ENCODE measurements around the gene ACSS1. TPM values are rescaled to one million over a fixed set of nuclear protein-coding genes. Genes with fewer than 3 reads are reported as not detected.
"Not testable (repeated sequence)": the region's sequence is repeated elsewhere in the genome, so short reads cannot be mapped to it uniquely, and the experiment has no call there.

Gene ACSS1
- polyA plus RNA-seq, 1 experiment: 1.1 TPM

- ChIA-PET CTCF (no interaction called here), POLR2A (no interaction called here)
- H3K9me3 ChIP-seq (ENCODE audit: control insufficient read depth, insufficient read depth, low read length): no peaks in the 10 kb centered on the region
- no peak overlapping the region for H3K4me3 ChIP-seq (ENCODE audit: low read depth, low read length)
- no peak for TF ChIP-seq CTCF (IDR thresholded peaks at IDR 0.05; ENCODE audit: low read depth, low read length)
- H3K27me3 ChIP-seq (ENCODE audit: control insufficient read depth, insufficient read depth, low read length): peaks cover 5% of the 10 kb centered on the region
- no peak overlapping the region for H3K27ac ChIP-seq (ENCODE audit: low read depth, low read length)
- no peak for DNase-seq (ENCODE audit: low read depth, low spot score)
These were observed 52.3 kb downstream of the ACSS1 start for GRCh38 chr20:25005661-25006060.

- Histone ChIP-seq H3K4me3 (ENCODE audit: low read depth, low read length) (no peak overlapping the region), H3K27ac (ENCODE audit: low read depth, low read length) (no peak overlapping the region), H3K27me3 (ENCODE audit: control insufficient read depth, insufficient read depth, low read length) (peaks cover 4% of the 10 kb centered on the region), H3K9me3 (ENCODE audit: control insufficient read depth, insufficient read depth, low read length) (no peaks in the 10 kb centered on the region)
- TF ChIP-seq CTCF (IDR thresholded peaks at IDR 0.05; ENCODE audit: low read depth, low read length): no peak
- CTCF ChIA-PET: interaction anchor here (1.5 kb wide), 1 partner anchor 11 kb away, joined by 5 read pairs; no protein-coding TSS in a partner anchor
- DNase-seq (ENCODE audit: low read depth, low spot score): no peak
- POLR2A ChIA-PET: interaction anchor here (0.7 kb wide), 1 partner anchor 41 kb away, joined by 4 read pairs; no protein-coding TSS in a partner anchor
These were observed 52.7 kb downstream of the ACSS1 start for GRCh38 chr20:25005220-25005619.

- TF ChIP-seq CTCF (IDR thresholded peaks at IDR 0.05; ENCODE audit: low read depth, low read length): no peak
- H3K4me3 ChIP-seq (ENCODE audit: low read depth, low read length): no peak overlapping the region
- ChIA-PET POLR2A (no interaction called here), CTCF (no interaction called here)
- no peak for DNase-seq (ENCODE audit: low read depth, low spot score)
- H3K27ac ChIP-seq (ENCODE audit: low read depth, low read length): no peak overlapping the region
- peaks cover 9% of the 10 kb centered on the region for H3K27me3 ChIP-seq (ENCODE audit: control insufficient read depth, insufficient read depth, low read length)
- H3K9me3 ChIP-seq (ENCODE audit: control insufficient read depth, insufficient read depth, low read length): no peaks in the 10 kb centered on the region
These were observed 54.9 kb downstream of the ACSS1 start for GRCh38 chr20:25003002-25003401.

GRCh38 chr20:25001323-25001722, 56.6 kb downstream of the ACSS1 start:
- H3K27ac ChIP-seq (ENCODE audit: low read depth, low read length); H3K4me3 ChIP-seq (ENCODE audit: low read depth, low read length); DNase-seq (ENCODE audit: low read depth, low spot score); H3K9me3 ChIP-seq (ENCODE audit: control insufficient read depth, insufficient read depth, low read length); CTCF ChIA-PET: not testable (repeated sequence)
- H3K27me3 ChIP-seq (ENCODE audit: control insufficient read depth, insufficient read depth, low read length): peaks cover 11% of the 10 kb centered on the region
- POLR2A ChIA-PET: interaction anchor here (0.5 kb wide), 1 partner anchor 70 kb away, joined by 3 read pairs; no protein-coding TSS in a partner anchor

GRCh38 chr20:25000268-25000801, 57.6 kb downstream of the ACSS1 start:
- DNase-seq (ENCODE audit: low read depth, low spot score): no peak
- H3K4me3 ChIP-seq (ENCODE audit: low read depth, low read length): no peak overlapping the region
- H3K27me3 ChIP-seq (ENCODE audit: control insufficient read depth, insufficient read depth, low read length): peaks cover 16% of the 10 kb centered on the region
- TF ChIP-seq CTCF (IDR thresholded peaks at IDR 0.05; ENCODE audit: low read depth, low read length): 0 out of 2 replicates have a peak, but pooled peaks have one; percentile 8
- H3K9me3 ChIP-seq (ENCODE audit: control insufficient read depth, insufficient read depth, low read length): no peaks in the 10 kb centered on the region
- no peak overlapping the region for H3K27ac ChIP-seq (ENCODE audit: low read depth, low read length)
- CTCF ChIA-PET: interaction anchor here (7.9 kb wide), 1 partner anchor 62 kb away, joined by 147 read pairs; no protein-coding TSS in a partner anchor
- POLR2A ChIA-PET: no interaction called here

All from AG04450 (cell line).